Measurements from ENCODE around the gene LCLAT1.

DNA sequence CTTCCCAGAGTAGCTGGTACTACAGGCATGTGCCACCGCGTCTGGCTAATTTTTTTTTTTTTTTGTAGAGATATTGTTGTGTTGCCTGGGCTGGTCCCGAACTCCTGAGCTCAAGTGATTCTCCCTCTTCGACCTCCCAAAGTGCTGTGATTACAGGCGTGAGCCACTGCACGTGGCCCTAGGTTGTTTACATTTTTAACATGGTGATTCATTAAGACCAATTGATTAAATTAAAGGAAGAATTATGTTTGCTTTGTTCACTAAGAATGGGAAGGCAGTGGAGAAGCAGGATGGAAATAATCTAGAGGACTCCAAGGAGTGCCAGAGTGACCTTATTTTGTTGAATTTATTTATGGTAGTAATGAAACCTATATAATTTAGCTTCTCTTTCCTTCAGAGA lies 7.5 kb downstream of the LCLAT1 start:
- no peak for TF ChIP-seq CTCF (IDR thresholded peaks at IDR 0.05; ENCODE audit: low read depth, low read length)
- TF ChIP-seq EZH2phosphoT487 (IDR thresholded peaks at IDR 0.05; ENCODE audit: low read depth), result no peak

Measured in OCI-LY3 (cell line).